ENCODE data around the gene CPTP.
"Not testable (repeated sequence)": the region's sequence is repeated elsewhere in the genome, so short reads cannot be mapped to it uniquely, and the experiment has no call there.

CPTP gene

GRCh38 chr1:1365875-1366698 is 41.5 kb downstream of the CPTP start:
- Histone ChIP-seq H3K4me2 (ENCODE audit: insufficient read depth, low read length, poor library complexity, severe bottlenecking) (no peak overlapping the region), H3K79me1 (ENCODE audit: low read depth, low read length) (no peaks in the 10 kb centered on the region), H3K18ac (ENCODE audit: low read length) (no peak overlapping the region), H2BK15ac (ENCODE audit: low read length) (no peak overlapping the region), H3K4me3 (ENCODE audit: low read length in 2 of 2) (no peak overlapping the region), H2BK5ac (ENCODE audit: low read length) (no peak overlapping the region), H3K23ac (ENCODE audit: low read depth, low read length, poor library complexity) (no peak overlapping the region), H3K27ac (replicated peaks; ENCODE audit: low read length) (no peak overlapping the region), H4K8ac (ENCODE audit: low read depth, low read length) (no peak overlapping the region), H3K9me3 (replicated peaks in 1 of 2; ENCODE audit: control insufficient read depth in 2 of 2, insufficient read depth in 1 of 2, low read depth in 1 of 2, low read length in 2 of 2) (peaks cover 5 to 14% of the 10 kb centered on the region in 2 donors), H2AK5ac (ENCODE audit: low read depth, low read length) (no peak overlapping the region), H3K4ac (ENCODE audit: low read length) (no peak overlapping the region), H2BK120ac (ENCODE audit: low read depth, low read length) (no peak overlapping the region), H3K9ac (ENCODE audit: low read depth, low read length, poor library complexity) (no peak overlapping the region), H2BK12ac (ENCODE audit: low read length) (no peak overlapping the region), H2AFZ (ENCODE audit: low read length) (no peak overlapping the region), H3K27me3 (ENCODE audit: control insufficient read depth in 3 of 3, insufficient read depth in 3 of 3, low read depth in 1 of 3, low read length in 3 of 3) (peaks cover 0 to 2% (median 0%) of the 10 kb centered on the region in 3 experiments), H3K4me1 (ENCODE audit: control insufficient read depth in 2 of 2, insufficient read depth in 1 of 2, low read depth in 1 of 2, low read length in 2 of 2) (peaks cover 6 to 10% of the 10 kb centered on the region in 2 donors), H3K14ac (ENCODE audit: low read length) (no peak overlapping the region), H3K36me3 (replicated peaks in 1 of 2; ENCODE audit: control insufficient read depth in 2 of 2, insufficient read depth in 2 of 2, low read length in 2 of 2) (no peaks in the 10 kb centered on the region), H4K91ac (ENCODE audit: low read depth, low read length, poor library complexity) (no peak overlapping the region)
- no peak for DNase-seq (ENCODE audit: low spot score)
- WGBS, 2 donors (ENCODE audit: extremely low coverage in 2 of 2, insufficient read length in 2 of 2, insufficient replicate concordance in 1 of 2): 100% methylated on average over 5 to 10 of the region's 10 CpGs

DNA sequence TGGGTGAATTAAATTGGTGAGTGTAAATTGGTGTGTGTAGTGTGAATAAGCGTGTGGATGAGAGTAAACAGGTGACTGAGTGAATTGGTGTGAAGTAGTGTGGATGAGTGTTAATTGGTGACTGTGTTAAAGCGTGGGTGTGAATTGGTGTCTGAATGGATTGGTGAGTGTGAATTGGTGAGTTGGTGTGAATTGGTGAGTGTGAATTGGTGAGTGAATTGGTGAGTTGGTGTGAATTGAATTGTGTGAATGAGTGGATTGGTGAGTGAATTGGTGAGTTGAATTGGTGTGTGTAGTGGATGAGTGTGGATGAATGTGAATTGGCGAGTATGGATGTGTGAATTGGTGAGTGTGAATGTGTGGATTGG is 42.1 kb downstream of the CPTP start:
- H3K36me3 ChIP-seq (replicated peaks in 1 of 2; ENCODE audit: control insufficient read depth in 2 of 2, insufficient read depth in 2 of 2, low read length in 2 of 2): peaks cover 0 to 3% of the 10 kb centered on the region in 2 donors
- H2BK120ac ChIP-seq (ENCODE audit: low read depth, low read length): no peak overlapping the region
- H3K4ac ChIP-seq (ENCODE audit: low read length): no peak overlapping the region
- H3K9me3 ChIP-seq (replicated peaks in 1 of 2; ENCODE audit: control insufficient read depth in 2 of 2, insufficient read depth in 1 of 2, low read depth in 1 of 2, low read length in 2 of 2): peaks cover 5 to 14% of the 10 kb centered on the region in 2 donors
- H4K8ac ChIP-seq (ENCODE audit: low read depth, low read length): no peak overlapping the region
- H3K4me3 ChIP-seq (ENCODE audit: low read length in 2 of 2): peak overlapping the region in 1 of 2 donors; percentile 16
- H3K9ac ChIP-seq (ENCODE audit: low read depth, low read length, poor library complexity): no peak overlapping the region
- H4K91ac ChIP-seq (ENCODE audit: low read depth, low read length, poor library complexity): no peak overlapping the region
- H3K18ac ChIP-seq (ENCODE audit: low read length): no peak overlapping the region
- no peak overlapping the region for H3K14ac ChIP-seq (ENCODE audit: low read length)
- peaks cover 5% of the 10 kb centered on the region for H3K79me1 ChIP-seq (ENCODE audit: low read depth, low read length)
- H2BK5ac ChIP-seq (ENCODE audit: low read length): no peak overlapping the region
- 100% methylated on average over 2 to 3 of the region's 3 CpGs for WGBS, 2 donors (ENCODE audit: extremely low coverage in 2 of 2, insufficient read length in 2 of 2, insufficient replicate concordance in 1 of 2)
- no peak overlapping the region for H2AFZ ChIP-seq (ENCODE audit: low read length)
- no peak overlapping the region for H3K27ac ChIP-seq (replicated peaks; ENCODE audit: low read length)
- no peak overlapping the region for H2BK12ac ChIP-seq (ENCODE audit: low read length)
- H2AK5ac ChIP-seq (ENCODE audit: low read depth, low read length): no peak overlapping the region
- no peak overlapping the region for H2BK15ac ChIP-seq (ENCODE audit: low read length)
- no peak for DNase-seq (ENCODE audit: low spot score)
- no peak overlapping the region for H3K4me2 ChIP-seq (ENCODE audit: insufficient read depth, low read length, poor library complexity, severe bottlenecking)
- H3K23ac ChIP-seq (ENCODE audit: low read depth, low read length, poor library complexity): no peak overlapping the region
- peaks cover 0 to 2% (median 0%) of the 10 kb centered on the region in 3 experiments for H3K27me3 ChIP-seq (ENCODE audit: control insufficient read depth in 3 of 3, insufficient read depth in 3 of 3, low read depth in 1 of 3, low read length in 3 of 3)
- peaks cover 4 to 6% of the 10 kb centered on the region in 2 donors for H3K4me1 ChIP-seq (ENCODE audit: control insufficient read depth in 2 of 2, insufficient read depth in 1 of 2, low read depth in 1 of 2, low read length in 2 of 2)

DNA sequence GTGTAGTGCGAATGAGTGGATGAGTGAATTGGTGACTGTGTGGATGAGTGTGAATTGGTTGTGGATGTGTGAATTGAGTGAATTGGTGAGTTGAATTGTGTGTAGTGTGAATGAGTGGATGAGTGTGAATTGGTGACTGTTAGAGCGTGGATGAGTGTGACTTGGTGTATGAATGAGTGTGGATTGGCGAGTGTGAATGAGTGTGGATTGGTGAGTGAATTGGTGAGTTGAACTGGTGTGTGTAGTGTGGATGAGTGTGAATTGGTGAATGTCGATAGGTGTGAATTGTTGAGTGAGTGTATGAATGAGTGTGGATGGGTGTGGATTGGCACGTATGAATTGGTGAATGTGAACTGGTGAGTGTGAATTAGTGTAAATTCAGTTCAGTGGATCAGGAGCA is 42.7 kb downstream of the CPTP start:
- Histone ChIP-seq H3K36me3 (replicated peaks in 1 of 2; ENCODE audit: control insufficient read depth in 2 of 2, insufficient read depth in 2 of 2, low read length in 2 of 2) (peaks cover 2 to 5% of the 10 kb centered on the region in 2 donors), H3K14ac (ENCODE audit: low read length) (no peak overlapping the region), H2BK12ac (ENCODE audit: low read length) (no peak overlapping the region), H3K27ac (replicated peaks; ENCODE audit: low read length) (no peak overlapping the region), H2BK120ac (ENCODE audit: low read depth, low read length) (no peak overlapping the region), H3K9me3 (replicated peaks in 1 of 2; ENCODE audit: control insufficient read depth in 2 of 2, insufficient read depth in 1 of 2, low read depth in 1 of 2, low read length in 2 of 2) (peaks cover 5 to 14% of the 10 kb centered on the region in 2 donors), H3K4ac (ENCODE audit: low read length) (no peak overlapping the region), H4K91ac (ENCODE audit: low read depth, low read length, poor library complexity) (no peak overlapping the region), H3K27me3 (ENCODE audit: control insufficient read depth in 3 of 3, insufficient read depth in 3 of 3, low read depth in 1 of 3, low read length in 3 of 3) (peaks cover 0 to 2% (median 0%) of the 10 kb centered on the region in 3 experiments), H3K4me1 (ENCODE audit: control insufficient read depth in 2 of 2, insufficient read depth in 1 of 2, low read depth in 1 of 2, low read length in 2 of 2) (peaks cover 3 to 5% of the 10 kb centered on the region in 2 donors), H2BK5ac (ENCODE audit: low read length) (no peak overlapping the region), H2AK5ac (ENCODE audit: low read depth, low read length) (no peak overlapping the region), H3K4me3 (ENCODE audit: low read length in 2 of 2) (peak overlapping the region in 1 of 2 donors; percentile 33), H3K18ac (ENCODE audit: low read length) (no peak overlapping the region), H3K79me1 (ENCODE audit: low read depth, low read length) (peaks cover 7% of the 10 kb centered on the region), H3K4me2 (ENCODE audit: insufficient read depth, low read length, poor library complexity, severe bottlenecking) (no peak overlapping the region), H2BK15ac (ENCODE audit: low read length) (no peak overlapping the region), H4K8ac (ENCODE audit: low read depth, low read length) (no peak overlapping the region), H2AFZ (ENCODE audit: low read length) (no peak overlapping the region), H3K23ac (ENCODE audit: low read depth, low read length, poor library complexity) (no peak overlapping the region), H3K9ac (ENCODE audit: low read depth, low read length, poor library complexity) (no peak overlapping the region)
- 100% methylated on average over 4 to 5 of the region's 5 CpGs for WGBS, 2 donors (ENCODE audit: extremely low coverage in 2 of 2, insufficient read length in 2 of 2, insufficient replicate concordance in 1 of 2)
- DNase-seq (ENCODE audit: low spot score): no peak

- not testable (repeated sequence) for H3K4me2 ChIP-seq (ENCODE audit: insufficient read depth, low read length, poor library complexity, severe bottlenecking)
Observed at GRCh38 chr1:1370094-1370493, 45.5 kb downstream of the CPTP start.

More at GRCh38 chr1:1370094-1370493, 45.5 kb downstream of the CPTP start:
- not testable (repeated sequence) for H3K18ac ChIP-seq (ENCODE audit: low read length); H3K4me3 ChIP-seq (ENCODE audit: low read length in 2 of 2); H2BK15ac ChIP-seq (ENCODE audit: low read length); H3K9ac ChIP-seq (ENCODE audit: low read depth, low read length, poor library complexity); H2AFZ ChIP-seq (ENCODE audit: low read length); H3K4ac ChIP-seq (ENCODE audit: low read length); H2AK5ac ChIP-seq (ENCODE audit: low read depth, low read length); DNase-seq (ENCODE audit: low spot score); H2BK12ac ChIP-seq (ENCODE audit: low read length); H4K91ac ChIP-seq (ENCODE audit: low read depth, low read length, poor library complexity); H2BK120ac ChIP-seq (ENCODE audit: low read depth, low read length); H3K27ac ChIP-seq (replicated peaks; ENCODE audit: low read length); H3K23ac ChIP-seq (ENCODE audit: low read depth, low read length, poor library complexity); H4K8ac ChIP-seq (ENCODE audit: low read depth, low read length); H3K27me3 ChIP-seq (ENCODE audit: control insufficient read depth in 3 of 3, insufficient read depth in 3 of 3, low read depth in 1 of 3, low read length in 3 of 3); H3K14ac ChIP-seq (ENCODE audit: low read length); H2BK5ac ChIP-seq (ENCODE audit: low read length)
- no CpG with 5 or more reads among the region's 14 CpGs for WGBS, 2 donors (ENCODE audit: extremely low coverage in 2 of 2, insufficient read length in 2 of 2, insufficient replicate concordance in 1 of 2)
- peaks cover 5 to 14% of the 10 kb centered on the region in 2 donors for H3K9me3 ChIP-seq (replicated peaks in 1 of 2; ENCODE audit: control insufficient read depth in 2 of 2, insufficient read depth in 1 of 2, low read depth in 1 of 2, low read length in 2 of 2)
- H3K36me3 ChIP-seq (replicated peaks in 1 of 2; ENCODE audit: control insufficient read depth in 2 of 2, insufficient read depth in 2 of 2, low read length in 2 of 2): peaks cover 14 to 15% of the 10 kb centered on the region in 2 donors
- peaks cover 26% of the 10 kb centered on the region for H3K79me1 ChIP-seq (ENCODE audit: low read depth, low read length)
- peaks cover 11 to 13% of the 10 kb centered on the region in 2 donors for H3K4me1 ChIP-seq (ENCODE audit: control insufficient read depth in 2 of 2, insufficient read depth in 1 of 2, low read depth in 1 of 2, low read length in 2 of 2)
